Kidney epithelial cell (primary cell): ENCODE results near the gene GAB3. TPM values are rescaled to one million over a fixed set of nuclear protein-coding genes. Genes with fewer than 3 reads are reported as not detected.

Experiments used
- DNase-seq: peaks from one replicate; pipeline ENCODE4 v3.0.0-alpha.2; 2010; ENCODE audit warnings: low read depth
- H3K27me3 ChIP-seq: 2 replicates; pipeline ENCODE4 v1.6.0; 2011; ENCODE audit warnings: low read length; ENCODE audit not compliant: control insufficient read depth, insufficient read depth
- H3K36me3 ChIP-seq: 2 replicates; pipeline ENCODE4 v1.5.1; 2011; ENCODE audit warnings: low read length; ENCODE audit not compliant: control insufficient read depth, insufficient read depth
- H3K4me3 ChIP-seq: 2 replicates; pipeline ENCODE4 v1.5.1; 2011; ENCODE audit warnings: low read depth, mild to moderate bottlenecking, control low read depth, low read length
- total RNA-seq: library from RNA; depleted of rRNA; stranded (reverse); fragments of >200 nt; gene quantifications from 2 replicates; pipeline ENCODE4 v1.2.3, GENCODE V29; 2015
- TF ChIP-seq, protein P1 (sequence below): IDR thresholded peaks from 2 replicates; pipeline ENCODE4 v1.5.1; 2011; ENCODE audit warnings: mild to moderate bottlenecking, moderate library complexity, low read length, control low read depth, inconsistent platforms; ENCODE audit not compliant: insufficient read depth, poor library complexity, severe bottlenecking

The GAB3 gene
- total RNA-seq, 1 donor from 2014 or later = 0.42 TPM

DNA sequence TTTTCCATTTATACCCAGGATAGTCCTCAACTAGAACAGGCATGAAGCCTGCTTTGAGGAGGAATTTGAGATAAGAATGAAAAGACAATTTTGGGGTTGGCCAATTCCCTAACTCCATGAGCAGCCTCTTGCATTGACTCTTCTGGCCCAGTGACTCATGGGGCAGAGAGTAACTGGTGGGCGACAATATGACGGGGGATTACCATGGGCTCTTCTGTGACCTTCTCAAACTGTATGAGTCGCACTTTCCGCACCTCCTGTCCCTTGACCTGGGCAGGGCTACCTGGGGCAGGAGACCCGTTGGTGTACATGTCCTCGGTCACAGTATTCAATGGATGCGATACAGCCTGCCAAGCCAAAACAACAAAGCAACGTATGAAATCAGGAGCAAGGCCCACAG, 41.1 kb upstream of the GAB3 start:
- Histone ChIP-seq H3K27me3 (no peaks in the 10 kb centered on the region), H3K36me3 (no peaks in the 10 kb centered on the region), H3K4me3 (no peak overlapping the region)
- no peak for DNase-seq
- TF ChIP-seq, protein P1, sequence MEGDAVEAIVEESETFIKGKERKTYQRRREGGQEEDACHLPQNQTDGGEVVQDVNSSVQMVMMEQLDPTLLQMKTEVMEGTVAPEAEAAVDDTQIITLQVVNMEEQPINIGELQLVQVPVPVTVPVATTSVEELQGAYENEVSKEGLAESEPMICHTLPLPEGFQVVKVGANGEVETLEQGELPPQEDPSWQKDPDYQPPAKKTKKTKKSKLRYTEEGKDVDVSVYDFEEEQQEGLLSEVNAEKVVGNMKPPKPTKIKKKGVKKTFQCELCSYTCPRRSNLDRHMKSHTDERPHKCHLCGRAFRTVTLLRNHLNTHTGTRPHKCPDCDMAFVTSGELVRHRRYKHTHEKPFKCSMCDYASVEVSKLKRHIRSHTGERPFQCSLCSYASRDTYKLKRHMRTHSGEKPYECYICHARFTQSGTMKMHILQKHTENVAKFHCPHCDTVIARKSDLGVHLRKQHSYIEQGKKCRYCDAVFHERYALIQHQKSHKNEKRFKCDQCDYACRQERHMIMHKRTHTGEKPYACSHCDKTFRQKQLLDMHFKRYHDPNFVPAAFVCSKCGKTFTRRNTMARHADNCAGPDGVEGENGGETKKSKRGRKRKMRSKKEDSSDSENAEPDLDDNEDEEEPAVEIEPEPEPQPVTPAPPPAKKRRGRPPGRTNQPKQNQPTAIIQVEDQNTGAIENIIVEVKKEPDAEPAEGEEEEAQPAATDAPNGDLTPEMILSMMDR = no peak

DNA sequence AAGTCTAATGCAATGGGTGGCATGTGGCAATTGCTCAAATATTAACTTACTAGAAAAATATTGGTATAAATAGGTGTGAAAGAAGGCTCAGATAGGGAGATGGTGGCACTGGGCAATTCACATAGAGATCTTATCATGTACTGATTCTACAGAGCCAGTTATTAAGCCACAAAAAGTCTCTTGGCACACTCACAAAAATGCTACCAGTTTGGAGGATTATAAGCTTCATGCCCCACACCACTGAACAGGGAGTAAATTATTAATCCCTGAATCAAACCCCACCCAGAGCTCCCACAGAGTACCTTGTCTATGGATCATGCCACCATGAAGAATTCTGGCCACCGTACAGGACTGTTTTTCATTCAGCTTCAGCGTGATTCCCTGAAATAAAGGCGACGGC, 40.6 kb upstream of the GAB3 start:
- TF ChIP-seq, protein P1 = no peak
- Histone ChIP-seq H3K4me3 (no peak overlapping the region), H3K27me3 (no peaks in the 10 kb centered on the region), H3K36me3 (no peaks in the 10 kb centered on the region)
- DNase-seq = no peak

DNA sequence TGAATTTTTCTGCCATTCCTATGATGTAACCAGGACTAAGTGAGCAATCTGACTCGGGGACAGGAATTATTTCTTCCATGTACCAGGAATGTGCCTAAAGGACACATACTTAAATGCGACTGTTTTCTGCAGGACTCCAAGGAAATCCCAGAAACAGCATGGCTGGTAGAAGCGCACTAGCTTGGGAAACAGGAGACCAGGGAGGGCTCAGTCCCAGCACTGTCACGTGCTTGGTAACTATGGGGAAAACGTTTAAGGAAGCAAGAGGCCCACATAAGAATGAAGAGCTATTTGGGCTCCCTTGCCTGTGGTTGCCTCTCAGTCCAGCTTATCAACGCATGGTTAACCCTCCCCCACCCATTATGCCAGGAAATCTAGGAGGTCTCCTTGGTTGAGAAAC, 34.8 kb upstream of the GAB3 start:
- no peak for DNase-seq
- no peaks in the 10 kb centered on the region for H3K36me3 ChIP-seq
- TF ChIP-seq, protein P1 = no peak
- H3K27me3 ChIP-seq = no peaks in the 10 kb centered on the region
- H3K4me3 ChIP-seq = no peak overlapping the region

DNA sequence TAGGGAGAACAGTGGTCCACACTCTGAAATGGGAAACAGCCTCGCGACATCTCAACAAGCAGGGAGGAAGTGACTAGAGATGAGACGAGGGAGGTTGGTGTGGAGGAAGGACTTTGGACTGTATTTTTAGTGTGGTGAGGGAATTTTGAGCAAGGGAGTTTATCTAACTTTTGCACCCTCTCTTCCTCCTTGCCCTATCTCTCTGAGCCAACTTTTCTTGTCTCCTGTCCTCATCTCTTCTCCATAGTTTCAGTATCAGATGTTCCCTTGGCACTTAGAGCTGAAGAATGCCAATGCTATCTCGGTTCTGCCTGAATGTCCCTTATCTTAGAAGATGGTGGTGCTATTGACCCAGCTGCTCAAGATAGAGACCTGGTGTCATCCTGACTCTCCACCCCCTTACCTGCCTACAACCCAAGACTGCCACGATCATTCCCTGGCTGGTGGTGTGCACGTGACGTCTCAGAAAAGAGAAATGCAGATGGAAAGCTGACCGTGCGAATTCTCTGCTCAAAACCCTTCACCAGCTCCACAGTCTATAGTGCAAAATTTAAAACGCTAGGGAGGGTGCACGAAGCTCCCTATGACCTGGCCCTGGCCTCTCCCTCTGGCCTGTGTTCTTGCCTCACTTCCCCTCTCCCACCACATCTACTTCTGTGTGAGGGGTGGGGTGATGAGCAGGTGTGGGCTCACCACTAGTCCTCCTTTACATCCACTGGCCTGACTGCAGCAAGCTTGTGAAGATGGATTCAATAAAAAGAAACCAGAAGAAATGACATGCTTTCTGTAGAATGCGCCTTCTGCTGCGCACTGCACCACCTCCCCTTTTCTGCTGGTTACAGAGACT, 33.5 kb upstream of the GAB3 start:
- no peak for DNase-seq
- TF ChIP-seq, protein P1 = no peak
- no peaks in the 10 kb centered on the region for H3K36me3 ChIP-seq
- no peak overlapping the region for H3K4me3 ChIP-seq
- no peaks in the 10 kb centered on the region for H3K27me3 ChIP-seq

DNA sequence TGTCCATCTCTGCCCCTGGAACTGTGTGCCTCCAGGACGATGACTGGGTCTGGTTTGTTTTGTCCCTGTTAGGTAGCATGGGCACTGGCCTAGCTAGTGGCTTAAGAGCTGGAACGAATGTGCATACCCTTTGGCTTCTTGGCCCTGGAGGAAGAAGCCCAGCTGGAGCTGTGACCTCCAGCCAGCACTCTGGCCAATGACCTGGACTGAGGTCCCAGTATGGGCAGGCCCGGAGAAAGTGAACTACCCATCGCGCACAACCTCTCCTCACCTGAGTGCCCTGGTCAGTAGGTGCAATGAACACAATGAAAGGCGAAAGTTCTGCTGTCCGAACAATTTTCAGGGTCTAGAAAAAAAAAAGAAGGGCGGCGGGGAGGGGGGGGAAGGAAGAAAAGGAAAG, 30.1 kb upstream of the GAB3 start:
- no peak overlapping the region for H3K4me3 ChIP-seq
- no peak for DNase-seq
- H3K27me3 ChIP-seq = no peaks in the 10 kb centered on the region
- H3K36me3 ChIP-seq = no peaks in the 10 kb centered on the region
- TF ChIP-seq, protein P1 = no peak

DNA sequence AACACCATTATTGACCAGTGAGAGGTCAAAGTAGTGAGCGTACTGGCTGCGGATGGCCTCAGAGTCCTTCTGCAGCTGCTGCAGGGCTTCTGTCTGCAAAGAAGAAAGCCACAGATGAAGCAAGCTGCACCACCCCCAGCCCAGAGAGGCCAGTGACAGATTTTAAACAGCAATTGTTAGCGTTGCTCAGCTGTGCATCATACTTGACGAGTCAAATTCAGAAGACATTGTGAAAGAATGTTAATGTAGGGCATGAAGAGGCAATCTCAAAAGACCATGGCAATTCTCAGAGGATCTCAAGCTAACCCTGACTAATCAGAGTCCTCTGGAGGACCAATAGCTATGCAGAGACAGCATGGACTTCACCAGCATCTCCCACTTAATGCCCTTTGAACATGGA, 28.4 kb upstream of the GAB3 start:
- DNase-seq = no peak
- no peaks in the 10 kb centered on the region for H3K27me3 ChIP-seq
- no peak overlapping the region for H3K4me3 ChIP-seq
- TF ChIP-seq, protein P1 = no peak
- H3K36me3 ChIP-seq = no peaks in the 10 kb centered on the region
